OCI-LY1 (cell line): Measurements from ENCODE around the gene IL36RN.

Experiments used
- H2AFZ ChIP-seq: fragments of 200-600 bp; sonication (generic), shearing (Covaris generic); 2 replicates; pipeline ENCODE4 v1.6.0; 2014; ENCODE audit warnings: antibody characterized with exemption, mild to moderate bottlenecking, low read length
- H3F3A ChIP-seq: fragments of 200-600 bp; sonication (generic), shearing (Covaris generic); 2 replicates; pipeline ENCODE4 v1.6.0; 2014; ENCODE audit warnings: mild to moderate bottlenecking, antibody characterized with exemption, low read length, moderate library complexity; ENCODE audit not compliant: insufficient read depth
- H3K27ac ChIP-seq: fragments of 200-600 bp; sonication (generic); 2 replicates; pipeline ENCODE4 v1.5.1; 2014; ENCODE audit warnings: low read length, mixed run types, mild to moderate bottlenecking, low read depth; ENCODE audit not compliant: poor library complexity, severe bottlenecking
- H3K27me3 ChIP-seq: fragments of 200-600 bp; sonication (generic); 2 replicates; pipeline ENCODE4 v1.6.0; 2014; ENCODE audit warnings: antibody characterized with exemption, mild to moderate bottlenecking, low read length, moderate library complexity; ENCODE audit not compliant: insufficient read depth
- H3K36me3 ChIP-seq: fragments of 200-600 bp; sonication (generic); 2 replicates; pipeline ENCODE4 v1.6.1; 2014; ENCODE audit warnings: mild to moderate bottlenecking, antibody characterized with exemption, low read length, moderate library complexity, mixed read lengths; ENCODE audit not compliant: insufficient read depth
- H3K4me1 ChIP-seq: fragments of 200-600 bp; sonication (generic); 2 replicates; pipeline ENCODE4 v1.5.1; 2014; ENCODE audit warnings: mild to moderate bottlenecking, low read length, moderate library complexity; ENCODE audit not compliant: insufficient read depth, severe bottlenecking
- H3K4me2 ChIP-seq: fragments of 200-600 bp; sonication (generic), shearing (Covaris generic); 2 replicates; pipeline ENCODE4 v1.6.1; 2014; ENCODE audit warnings: low read length
- H3K4me3 ChIP-seq: fragments of 200-600 bp; sonication (generic); 2 replicates; pipeline ENCODE4 v1.5.1; 2014; ENCODE audit warnings: low read length, low read depth, mild to moderate bottlenecking, mixed read lengths; ENCODE audit not compliant: poor library complexity, severe bottlenecking
- H3K79me2 ChIP-seq: fragments of 200-600 bp; shearing (Covaris generic); 2 replicates; pipeline ENCODE4 v1.6.1; 2016; ENCODE audit warnings: mixed run types, low read length, mixed read lengths; ENCODE audit not compliant: insufficient read depth
- H3K9ac ChIP-seq: fragments of 200-600 bp; sonication (generic), shearing (Covaris generic); 2 replicates; pipeline ENCODE4 v1.6.1; 2014; ENCODE audit warnings: mild to moderate bottlenecking, low read length, mixed read lengths
- H3K9me2 ChIP-seq: fragments of 200-600 bp; sonication (generic), shearing (Covaris generic); 2 replicates; pipeline ENCODE4 v1.6.1; 2014; ENCODE audit warnings: low read depth, mild to moderate bottlenecking, low read length, mixed read lengths
- H3K9me3 ChIP-seq: fragments of 200-600 bp; shearing (Covaris generic); 2 replicates; pipeline ENCODE4 v1.6.1; 2014; ENCODE audit warnings: low read length, mixed read lengths
- H4K20me1 ChIP-seq: fragments of 200-600 bp; sonication (generic), shearing (Covaris generic); 2 replicates; pipeline ENCODE4 v1.6.0; 2016; ENCODE audit warnings: mild to moderate bottlenecking, low read length; ENCODE audit not compliant: insufficient read depth
- EZH2 ChIP-seq: fragments of 200-600 bp; sonication (generic), shearing (Covaris generic); IDR thresholded peaks from 2 replicates; pipeline ENCODE4 v1.8.0; 2017; ENCODE audit warnings: borderline replicate concordance, mixed run types, mild to moderate bottlenecking, antibody characterized with exemption, low read length, moderate library complexity, mixed read lengths
- TF ChIP-seq, protein P1 (sequence below): fragments of 200-600 bp; sonication (generic), shearing (Covaris generic); IDR thresholded peaks from 2 replicates; pipeline ENCODE4 v1.5.1; 2017; ENCODE audit warnings: mild to moderate bottlenecking, antibody characterized with exemption, low read length, moderate library complexity, mixed read lengths

The IL36RN gene

DNA sequence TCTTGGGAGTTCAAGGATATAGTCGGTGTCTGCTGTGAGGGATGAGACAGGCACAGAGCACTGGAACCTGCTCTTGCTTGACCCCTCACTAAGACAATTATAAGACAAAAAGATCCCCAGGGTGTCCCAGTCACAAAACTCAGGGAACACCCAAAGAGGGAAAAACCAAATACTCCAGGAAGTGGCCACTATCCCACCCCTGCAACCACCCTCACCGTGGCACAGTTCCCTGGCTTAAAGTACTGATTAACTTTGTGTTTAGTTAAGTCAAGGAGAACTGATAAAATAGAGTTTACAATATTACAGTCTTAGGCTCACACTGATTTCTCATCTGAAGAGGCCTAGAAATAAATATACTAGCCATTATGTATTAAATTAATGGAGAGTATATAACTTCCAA is 19.8 kb upstream of the IL36RN start:
- H3K27ac ChIP-seq, result no peak overlapping the region
- no peak overlapping the region for H3K4me3 ChIP-seq
- H2AFZ ChIP-seq, result no peak overlapping the region
- H3K4me1 ChIP-seq, result no peaks in the 10 kb centered on the region
- no peaks in the 10 kb centered on the region for H3K27me3 ChIP-seq
- no peak overlapping the region for H3K9ac ChIP-seq
- H4K20me1 ChIP-seq, result no peaks in the 10 kb centered on the region
- H3K79me2 ChIP-seq, result no peaks in the 10 kb centered on the region
- TF ChIP-seq, protein P1, sequence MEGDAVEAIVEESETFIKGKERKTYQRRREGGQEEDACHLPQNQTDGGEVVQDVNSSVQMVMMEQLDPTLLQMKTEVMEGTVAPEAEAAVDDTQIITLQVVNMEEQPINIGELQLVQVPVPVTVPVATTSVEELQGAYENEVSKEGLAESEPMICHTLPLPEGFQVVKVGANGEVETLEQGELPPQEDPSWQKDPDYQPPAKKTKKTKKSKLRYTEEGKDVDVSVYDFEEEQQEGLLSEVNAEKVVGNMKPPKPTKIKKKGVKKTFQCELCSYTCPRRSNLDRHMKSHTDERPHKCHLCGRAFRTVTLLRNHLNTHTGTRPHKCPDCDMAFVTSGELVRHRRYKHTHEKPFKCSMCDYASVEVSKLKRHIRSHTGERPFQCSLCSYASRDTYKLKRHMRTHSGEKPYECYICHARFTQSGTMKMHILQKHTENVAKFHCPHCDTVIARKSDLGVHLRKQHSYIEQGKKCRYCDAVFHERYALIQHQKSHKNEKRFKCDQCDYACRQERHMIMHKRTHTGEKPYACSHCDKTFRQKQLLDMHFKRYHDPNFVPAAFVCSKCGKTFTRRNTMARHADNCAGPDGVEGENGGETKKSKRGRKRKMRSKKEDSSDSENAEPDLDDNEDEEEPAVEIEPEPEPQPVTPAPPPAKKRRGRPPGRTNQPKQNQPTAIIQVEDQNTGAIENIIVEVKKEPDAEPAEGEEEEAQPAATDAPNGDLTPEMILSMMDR, result no peak
- no peak for TF ChIP-seq EZH2
- H3K9me3 ChIP-seq, result no peaks in the 10 kb centered on the region
- no peaks in the 10 kb centered on the region for H3K36me3 ChIP-seq
- no peaks in the 10 kb centered on the region for H3F3A ChIP-seq
- H3K9me2 ChIP-seq, result no peaks in the 10 kb centered on the region
- H3K4me2 ChIP-seq, result no peak overlapping the region

DNA sequence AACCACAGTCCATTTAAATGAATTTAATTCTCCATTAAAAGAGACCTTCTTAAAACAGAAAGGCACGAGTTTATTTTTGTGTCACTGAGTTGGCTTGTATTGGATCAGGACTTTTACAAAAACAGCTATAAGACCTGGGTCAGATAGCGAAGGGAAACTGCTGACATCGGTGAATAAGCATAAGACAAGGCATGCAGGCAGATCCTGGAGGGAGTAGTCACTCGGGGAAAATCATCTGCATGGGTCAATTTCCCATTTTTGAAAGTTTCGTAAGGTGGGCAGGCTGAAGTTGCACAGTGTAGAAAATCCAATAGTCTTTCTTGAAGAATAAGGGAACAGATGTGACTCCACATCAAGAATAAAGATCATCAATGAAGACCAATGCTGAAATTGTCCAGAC is 19.3 kb upstream of the IL36RN start:
- Histone ChIP-seq H3F3A (no peaks in the 10 kb centered on the region), H3K4me3 (no peak overlapping the region), H3K27me3 (no peaks in the 10 kb centered on the region), H4K20me1 (no peaks in the 10 kb centered on the region), H3K4me1 (no peaks in the 10 kb centered on the region), H3K9ac (no peak overlapping the region), H3K4me2 (no peak overlapping the region), H2AFZ (no peak overlapping the region), H3K27ac (no peak overlapping the region), H3K79me2 (no peaks in the 10 kb centered on the region), H3K36me3 (no peaks in the 10 kb centered on the region), H3K9me3 (no peaks in the 10 kb centered on the region), H3K9me2 (no peaks in the 10 kb centered on the region)
- TF ChIP-seq, protein P1, result no peak
- no peak for TF ChIP-seq EZH2

DNA sequence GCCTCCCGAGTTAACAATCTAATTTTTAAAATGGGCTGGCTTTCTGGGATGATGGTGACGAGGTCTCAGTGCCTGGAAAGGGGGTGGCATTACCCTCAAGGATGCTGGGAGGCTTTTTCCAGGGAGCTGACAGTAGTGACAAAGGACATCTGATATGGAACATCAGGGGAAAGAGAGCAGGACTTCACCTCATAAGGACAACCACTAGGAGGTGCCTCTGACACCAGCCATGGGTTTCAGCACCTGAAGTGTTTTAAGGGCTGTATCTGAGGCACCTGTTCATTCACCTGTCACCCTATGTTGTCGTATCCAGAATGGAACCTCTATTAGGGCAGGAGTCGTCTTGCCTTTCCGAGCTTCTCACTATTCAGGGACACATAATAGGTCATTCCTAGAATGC is 17.1 kb upstream of the IL36RN start:
- Histone ChIP-seq H3K4me2 (no peak overlapping the region), H4K20me1 (no peaks in the 10 kb centered on the region), H3K4me3 (no peak overlapping the region), H3K9me3 (no peaks in the 10 kb centered on the region), H3K27ac (no peak overlapping the region), H2AFZ (no peak overlapping the region), H3K27me3 (no peaks in the 10 kb centered on the region), H3K9me2 (no peaks in the 10 kb centered on the region), H3K36me3 (no peaks in the 10 kb centered on the region), H3K79me2 (no peaks in the 10 kb centered on the region), H3K4me1 (no peaks in the 10 kb centered on the region), H3F3A (no peaks in the 10 kb centered on the region), H3K9ac (no peak overlapping the region)
- no peak for TF ChIP-seq EZH2
- TF ChIP-seq, protein P1, result no peak; the same call in 1 of the 2 replicates
